GM19324 (cell line): ENCODE measurements around the gene NF1.
"Not testable (repeated sequence)": the region's sequence is repeated elsewhere in the genome, so short reads cannot be mapped to it uniquely, and the experiment has no call there.

Source experiments
- ATAC-seq: cut with Tn5 transposase; IDR thresholded peaks from one replicate; pipeline ENCODE4 v1.9.1; 2021; ENCODE audit warnings: mild to moderate bottlenecking, moderate library complexity; ENCODE audit not compliant: unreplicated experiment, low FRiP score

The NF1 gene

DNA sequence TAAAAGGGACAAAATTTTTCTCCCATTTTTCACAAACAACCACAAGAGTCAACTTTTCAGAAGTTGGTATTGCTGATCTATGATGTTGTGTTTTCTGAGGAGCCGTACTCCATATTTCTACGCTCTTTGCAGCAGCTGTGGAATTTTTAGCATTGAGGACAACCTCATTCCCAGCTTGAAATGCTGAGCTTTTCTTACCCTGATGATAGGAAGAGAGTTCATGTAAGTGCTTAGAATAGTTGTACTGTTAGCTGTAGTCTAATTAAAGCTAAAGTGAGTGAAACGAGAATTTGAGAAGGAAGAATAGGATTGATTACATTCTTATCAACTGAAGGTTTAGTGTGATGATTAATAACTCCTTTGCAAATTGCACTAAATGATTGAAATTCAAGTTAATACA is 72.3 kb downstream of the NF1 start:
- no peak for ATAC-seq

- ATAC-seq = no peak
Measured at GRCh38 chr17:31171701-31172100, 76.9 kb downstream of the NF1 start.

DNA sequence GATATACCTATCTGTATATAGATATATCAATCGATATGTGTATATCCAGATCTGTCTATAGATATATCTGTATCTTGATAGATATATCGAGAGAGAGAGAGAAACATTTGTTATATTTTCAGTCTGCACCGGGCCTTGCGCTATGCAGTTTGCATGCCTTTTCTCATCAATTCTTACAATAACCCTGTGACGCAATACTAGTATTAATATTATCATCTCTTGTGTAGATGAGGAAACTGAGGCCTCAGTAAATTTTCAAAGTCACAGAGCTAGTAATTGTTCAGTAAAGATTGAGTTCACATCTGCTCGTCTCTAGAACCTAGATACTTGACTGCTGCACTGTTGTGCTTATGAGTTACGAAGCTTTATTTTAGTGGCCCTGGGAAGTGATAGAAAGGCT is 77.6 kb downstream of the NF1 start:
- ATAC-seq = no peak

GRCh38 chr17:31174215-31174614 is 79.4 kb downstream of the NF1 start:
- ATAC-seq = no peak

GRCh38 chr17:31175237-31175636 is 80.5 kb downstream of the NF1 start:
- no peak for ATAC-seq

GRCh38 chr17:31176143-31176542 is 81.4 kb downstream of the NF1 start:
- not testable (repeated sequence) for ATAC-seq

GRCh38 chr17:31178951-31179350 is 84.2 kb downstream of the NF1 start:
- not testable (repeated sequence) for ATAC-seq

GRCh38 chr17:31195305-31195704 is 100.5 kb downstream of the NF1 start:
- no peak for ATAC-seq

GRCh38 chr17:31198026-31198425 is 103.2 kb downstream of the NF1 start:
- ATAC-seq = no peak

DNA sequence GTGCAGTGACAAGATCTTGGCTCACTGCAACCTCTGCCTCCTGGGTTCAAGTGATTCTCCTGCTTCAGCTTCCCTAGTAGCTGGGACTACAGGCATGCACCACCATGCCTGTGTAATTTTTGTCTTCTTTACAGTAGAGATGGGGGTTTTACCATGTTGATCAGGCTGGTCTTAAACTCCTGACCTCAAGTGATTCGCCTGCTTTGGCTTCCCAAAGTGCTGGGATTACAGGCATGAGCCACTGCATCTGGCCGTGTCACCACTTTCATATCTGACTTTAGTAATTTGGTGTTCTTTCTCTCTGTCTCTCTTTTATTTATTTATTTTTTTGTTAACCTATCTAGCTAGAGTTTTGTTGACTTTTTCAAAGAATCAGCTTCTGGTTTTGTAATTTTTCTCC is 103.9 kb downstream of the NF1 start:
- ATAC-seq = not testable (repeated sequence)

GRCh38 chr17:31200287-31200686 is 105.5 kb downstream of the NF1 start:
- ATAC-seq = no peak

DNA sequence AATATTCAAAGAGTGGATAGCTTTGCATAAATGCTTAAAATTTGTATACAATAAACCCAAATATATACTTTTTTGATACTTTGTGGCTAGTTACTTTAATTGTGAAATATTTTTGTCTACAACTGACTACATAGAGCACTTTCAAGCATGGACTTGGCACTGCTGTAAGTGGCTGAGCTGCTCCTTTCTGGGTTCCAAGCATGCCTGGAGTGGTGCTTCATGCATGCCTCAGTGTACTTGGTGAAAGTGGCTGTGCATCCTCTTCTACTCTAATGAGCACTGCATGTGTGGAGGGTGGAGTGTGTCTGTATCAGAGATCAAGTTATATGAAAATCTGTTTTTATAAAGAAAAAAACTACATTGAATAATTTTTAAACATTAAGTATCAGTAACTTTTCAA is 108.2 kb downstream of the NF1 start:
- ATAC-seq = no peak

GRCh38 chr17:31211352-31212012 is 116.7 kb downstream of the NF1 start:
- no peak for ATAC-seq

- no peak for ATAC-seq
Measured at GRCh38 chr17:31216031-31216751, 121.4 kb downstream of the NF1 start.

GRCh38 chr17:31224366-31224765 is 129.6 kb downstream of the NF1 start:
- no peak for ATAC-seq

DNA sequence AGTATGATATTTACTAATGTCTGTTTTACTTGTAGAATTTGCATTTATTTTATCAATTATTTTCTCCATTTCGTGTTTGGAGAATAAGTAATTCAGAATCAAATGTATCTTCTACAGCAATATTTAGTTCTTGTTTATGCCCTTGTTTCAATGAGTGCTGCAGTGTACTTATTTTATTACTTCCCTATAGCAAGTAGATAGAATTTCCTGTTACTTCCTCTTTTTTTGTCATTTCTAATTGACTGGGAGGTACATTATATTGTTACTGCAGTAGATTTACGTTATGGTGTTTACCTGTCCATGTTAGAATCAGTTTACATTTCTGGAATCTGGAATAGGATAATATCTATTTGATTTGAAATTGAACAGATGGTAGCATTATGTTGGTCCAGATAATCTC is 131.1 kb downstream of the NF1 start:
- ATAC-seq = no peak

DNA sequence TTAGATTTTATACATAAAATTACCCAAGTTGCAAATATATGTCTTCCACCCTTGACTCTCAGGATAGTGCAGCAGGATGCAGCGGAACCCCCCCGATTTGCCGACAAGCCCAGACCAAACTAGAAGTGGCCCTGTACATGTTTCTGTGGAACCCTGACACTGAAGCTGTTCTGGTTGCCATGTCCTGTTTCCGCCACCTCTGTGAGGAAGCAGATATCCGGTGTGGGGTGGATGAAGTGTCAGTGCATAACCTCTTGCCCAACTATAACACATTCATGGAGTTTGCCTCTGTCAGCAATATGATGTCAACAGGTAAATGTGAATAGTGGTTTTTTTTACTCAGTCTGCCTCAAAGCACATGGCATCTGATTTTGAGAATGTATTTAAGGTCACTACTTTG is 131.6 kb downstream of the NF1 start:
- no peak for ATAC-seq

DNA sequence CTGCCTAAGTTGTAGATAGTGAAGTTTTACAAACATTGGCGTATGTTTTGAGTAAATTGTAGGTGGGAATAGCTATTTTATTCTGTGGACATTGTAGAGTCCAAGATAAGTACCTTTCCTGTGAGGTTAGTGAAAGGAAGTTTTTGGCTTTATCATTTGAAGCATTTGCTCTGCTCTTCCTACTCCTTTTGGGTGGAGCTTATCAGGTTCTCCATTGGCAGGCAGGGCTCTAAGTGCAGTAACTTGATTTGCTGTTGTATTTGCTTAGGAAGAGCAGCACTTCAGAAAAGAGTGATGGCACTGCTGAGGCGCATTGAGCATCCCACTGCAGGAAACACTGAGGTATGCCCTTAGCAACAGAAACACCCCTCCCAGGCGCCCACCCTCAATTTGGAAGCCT is 132.2 kb downstream of the NF1 start:
- ATAC-seq = no peak

DNA sequence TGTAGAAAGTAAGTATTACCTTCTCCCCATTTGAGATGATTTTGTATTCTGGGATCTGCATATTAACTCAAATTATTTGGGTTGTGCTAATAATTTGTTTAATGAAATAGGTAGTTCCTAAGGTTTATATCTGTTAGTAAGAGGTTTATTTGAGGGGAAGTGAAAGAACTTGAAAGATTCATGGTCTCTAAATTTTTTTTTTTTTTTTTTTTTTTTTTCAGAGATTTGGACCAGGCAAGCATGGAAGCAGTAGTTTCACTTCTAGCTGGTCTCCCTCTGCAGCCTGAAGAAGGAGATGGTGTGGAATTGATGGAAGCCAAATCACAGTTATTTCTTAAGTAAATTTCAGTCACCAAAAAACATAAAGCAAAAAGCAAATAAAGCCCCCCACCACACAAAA is 137.1 kb downstream of the NF1 start:
- ATAC-seq = no peak

DNA sequence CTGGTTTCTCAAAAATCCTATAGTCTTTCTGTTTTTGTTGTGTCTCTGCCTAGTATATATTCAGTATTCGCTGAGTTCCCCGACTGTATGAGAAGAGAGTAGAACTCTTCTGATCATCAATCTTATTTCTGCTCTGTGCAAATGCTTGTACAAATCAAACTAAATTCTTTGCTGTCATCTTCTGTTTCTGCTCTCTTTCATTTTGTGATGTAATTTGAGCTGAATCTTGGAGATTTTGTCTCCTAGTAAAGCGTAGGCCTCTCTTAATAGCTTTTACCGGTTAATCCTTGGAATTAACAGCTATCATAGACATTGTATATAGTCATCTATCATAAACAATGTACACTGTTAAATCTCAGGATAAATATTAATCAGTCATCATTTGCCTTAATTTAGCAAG is 140.3 kb downstream of the NF1 start:
- ATAC-seq = no peak

- ATAC-seq = no peak
Measured at GRCh38 chr17:31236137-31236536, 141.4 kb downstream of the NF1 start.

DNA sequence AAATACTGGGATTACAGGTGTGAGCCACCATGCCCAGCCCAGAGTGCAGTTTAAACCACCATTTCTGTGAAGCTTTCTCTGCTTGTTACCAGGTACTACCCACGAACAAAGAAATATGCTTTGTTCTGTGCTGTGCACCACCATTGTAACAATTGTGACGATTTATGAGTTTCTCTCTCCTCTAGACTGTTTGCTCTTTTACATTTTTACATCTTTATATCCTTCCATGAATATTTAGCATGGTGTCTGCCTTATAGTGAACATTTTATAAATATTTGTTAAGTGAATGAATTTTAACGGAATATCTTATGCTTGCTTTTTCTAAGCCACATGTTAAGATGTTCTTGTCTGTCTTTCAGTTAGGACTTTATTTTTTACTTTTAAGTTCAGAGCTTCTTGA is 141.9 kb downstream of the NF1 start:
- ATAC-seq = no peak
